GM12892 (cell line): ENCODE results near the gene CDH23.

Experiments
- POLR2A ChIP-seq: IDR thresholded peaks from 2 replicates; pipeline ENCODE4 v1.6.1; 2011; ENCODE audit warnings: low read depth, low read length, control low read depth
- POLR2AphosphoS5 ChIP-seq: IDR thresholded peaks from 2 replicates; pipeline ENCODE4 v1.6.1; 2011; ENCODE audit warnings: low read depth, low read length, control low read depth
- TAF1 ChIP-seq: IDR thresholded peaks from 2 replicates; pipeline ENCODE4 v1.6.1; 2011; ENCODE audit warnings: low read depth, mild to moderate bottlenecking, control low read depth, low read length, borderline replicate concordance

- TF ChIP-seq TAF1 (no peak), POLR2A (no peak), POLR2AphosphoS5 (no peak)
These were observed 315.9 kb downstream of the CDH23 start for GRCh38 chr10:71712572-71713134.
